MM.1S (cell line): ENCODE data around the gene VSTM2L.

Experiments used
- CTCF ChIP-seq: fragments of 300-600 bp; sonication (generic); IDR thresholded peaks from 2 replicates; pipeline ENCODE4 v1.5.1; 2016; ENCODE audit warnings: antibody characterized with exemption, low read length, mixed read lengths
- EZH2 ChIP-seq: fragments of 300-600 bp; sonication (generic); optimal IDR thresholded peaks from 2 replicates; pipeline ENCODE3; 2017; ENCODE audit warnings: low read depth, mild to moderate bottlenecking, antibody characterized with exemption, low read length, mixed read lengths

GRCh38 chr20:37948956-37949355 is 46.0 kb downstream of the VSTM2L start:
- no peak for TF ChIP-seq CTCF
- no peak for TF ChIP-seq EZH2
